Measurements from ENCODE around the gene FHOD3. TPM values are rescaled to one million over a fixed set of nuclear protein-coding genes. Genes with fewer than 3 reads are reported as not detected.

Gene FHOD3
- total RNA-seq, 1 donor from 2014 or later: 347 TPM

DNA sequence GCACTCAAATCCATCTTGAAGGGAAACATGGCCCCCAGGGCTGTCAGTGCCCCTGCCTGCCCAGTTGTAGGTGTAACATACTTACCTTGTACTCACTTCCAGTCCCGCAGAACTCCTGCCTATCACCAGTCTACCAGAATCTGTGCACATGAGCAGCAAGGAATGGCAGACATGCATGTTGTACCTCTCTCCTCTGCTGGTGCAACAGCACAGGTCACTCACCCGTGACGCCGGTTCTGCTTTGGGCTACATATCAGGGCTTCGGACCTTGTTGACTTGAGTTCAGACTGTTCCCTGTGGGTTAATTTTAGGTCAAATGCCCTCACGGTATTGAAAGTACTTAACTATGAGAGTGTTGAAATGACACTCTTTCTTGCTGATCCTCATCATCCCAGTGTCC is 315.6 kb downstream of the FHOD3 start:
- ATAC-seq (peak; percentile 86), DNase-seq (peak; percentile 52)
- intact Hi-C loops (cut with micrococcal nuclease): no loop called here

GRCh38 chr18:36613810-36614209 is 316.3 kb downstream of the FHOD3 start:
- intact Hi-C loops (cut with micrococcal nuclease): no loop called here
- DNase-seq (no peak), ATAC-seq (no peak)

- no peak for DNase-seq
- intact Hi-C loops (cut with micrococcal nuclease): no loop called here
- ATAC-seq: no peak
Observed at GRCh38 chr18:36620788-36621187, 323.3 kb downstream of the FHOD3 start.

GRCh38 chr18:36622610-36623009 is 325.1 kb downstream of the FHOD3 start:
- DNase-seq: no peak
- intact Hi-C loops (cut with micrococcal nuclease): no loop called here

GRCh38 chr18:36623091-36623490 is 325.6 kb downstream of the FHOD3 start:
- no peak for DNase-seq
- ATAC-seq: peak; percentile 10
- intact Hi-C loops (cut with micrococcal nuclease): no loop called here

More at GRCh38 chr18:36622610-36623009, 325.1 kb downstream of the FHOD3 start:
- peak; percentile 42 for ATAC-seq

DNA sequence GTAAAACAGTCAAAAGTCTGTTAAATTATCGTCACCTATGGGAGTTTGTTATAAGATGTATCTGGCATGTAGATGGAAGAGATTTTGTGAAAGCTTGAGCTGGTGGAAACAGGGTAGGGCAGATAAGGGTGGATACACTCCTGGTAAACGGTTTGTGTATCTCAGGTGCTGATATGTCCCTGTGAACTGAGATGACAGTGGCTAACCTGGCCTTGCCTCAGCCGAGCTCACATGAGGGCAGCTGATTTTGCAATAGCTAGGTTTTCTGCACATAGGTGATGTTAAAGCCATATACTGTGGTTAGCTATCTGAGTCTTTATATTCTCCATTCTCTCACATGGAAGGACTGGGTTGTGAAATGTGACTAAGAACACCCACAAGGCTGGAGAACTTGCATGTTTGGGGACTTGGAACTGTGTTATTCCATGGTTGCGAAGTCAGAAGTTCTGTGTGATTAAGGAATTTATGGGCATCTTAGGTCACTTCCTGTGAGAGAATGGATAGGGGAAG is 326.2 kb downstream of the FHOD3 start:
- no peak for ATAC-seq
- intact Hi-C loops (cut with micrococcal nuclease): no loop called here
- DNase-seq: no peak

- DNase-seq (no peak), ATAC-seq (peak; percentile 51)
- intact Hi-C loops (cut with micrococcal nuclease): no loop called here
Observed at GRCh38 chr18:36624451-36625167, 327.1 kb downstream of the FHOD3 start.

DNA sequence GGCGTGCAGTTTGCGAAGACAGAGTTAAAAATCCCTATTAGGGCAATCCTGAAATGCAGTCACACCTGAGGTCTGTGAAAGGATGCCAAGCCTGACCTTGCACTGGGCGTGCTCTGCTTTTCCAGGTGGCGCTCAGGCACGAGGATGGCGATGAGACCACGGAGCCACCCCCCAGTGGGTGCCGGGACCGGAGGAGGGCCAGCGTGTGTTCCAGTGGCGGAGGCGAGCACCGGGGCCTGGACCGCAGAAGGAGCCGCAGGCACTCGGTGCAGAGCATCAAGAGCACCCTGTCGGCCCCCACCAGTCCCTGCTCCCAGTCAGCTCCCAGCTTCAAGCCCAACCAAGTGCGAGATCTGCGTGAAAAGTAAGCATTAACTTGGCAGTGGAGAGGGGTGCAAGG is 327.9 kb downstream of the FHOD3 start:
- ATAC-seq (no peak), DNase-seq (no peak)
- intact Hi-C loops (cut with micrococcal nuclease): no loop called here

DNA sequence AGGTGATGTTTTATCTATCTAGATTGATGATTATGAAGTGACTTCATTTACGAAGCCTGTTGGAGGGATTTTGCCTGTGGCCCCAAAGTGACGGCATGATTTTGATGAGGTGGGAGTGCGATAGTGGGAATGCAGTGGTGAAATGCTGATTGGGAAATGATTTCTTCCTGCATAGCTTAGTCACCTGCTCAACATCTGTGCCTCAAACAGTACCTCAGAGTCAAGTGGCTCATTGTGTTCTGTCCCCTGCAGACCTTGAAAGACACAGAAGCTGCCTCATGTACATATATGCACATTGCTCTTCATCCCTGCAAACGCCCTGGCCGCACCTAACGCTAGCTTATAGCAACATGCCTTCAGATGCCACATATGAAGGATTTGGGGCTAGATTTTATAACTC is 330.1 kb downstream of the FHOD3 start:
- intact Hi-C loops (cut with micrococcal nuclease): no loop called here

GRCh38 chr18:36628435-36629137 is 331.1 kb downstream of the FHOD3 start:
- ATAC-seq (peak; percentile 27), DNase-seq (no peak)
- intact Hi-C loops (cut with micrococcal nuclease): no loop called here

More for the DNA sequence above, 330.1 kb downstream of the FHOD3 start:
- no peak for ATAC-seq
- no peak for DNase-seq

GRCh38 chr18:36629138-36629530 is 331.6 kb downstream of the FHOD3 start:
- ATAC-seq (peak; percentile 76), DNase-seq (peak; percentile 35)
- intact Hi-C loops (cut with micrococcal nuclease): no loop called here

GRCh38 chr18:36629836-36630235 is 332.3 kb downstream of the FHOD3 start:
- ATAC-seq (no peak), DNase-seq (no peak)
- intact Hi-C loops (cut with micrococcal nuclease): no loop called here

DNA sequence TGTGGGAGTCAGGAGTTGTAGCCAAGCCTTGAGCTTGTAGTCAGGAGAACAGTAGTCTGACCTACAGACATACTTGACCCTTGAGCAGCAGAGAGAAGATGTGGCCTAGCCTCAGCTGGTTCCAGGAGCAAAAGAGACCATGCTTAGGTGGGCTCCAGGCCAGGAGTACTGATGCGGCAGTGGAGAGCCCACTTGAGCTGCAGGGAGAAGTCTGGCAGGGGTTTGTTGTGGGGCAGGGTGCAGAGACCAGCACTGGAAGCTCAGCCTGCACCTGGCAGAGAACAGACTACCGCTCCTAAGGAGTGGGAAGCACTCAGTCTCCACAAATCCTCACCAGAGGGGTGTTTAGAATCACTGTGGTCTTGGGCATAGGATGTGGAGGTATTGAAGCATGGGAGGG is 333.4 kb downstream of the FHOD3 start:
- ATAC-seq (peak; percentile 77), DNase-seq (peak; percentile 74)
- intact Hi-C loops (cut with micrococcal nuclease): no loop called here

DNA sequence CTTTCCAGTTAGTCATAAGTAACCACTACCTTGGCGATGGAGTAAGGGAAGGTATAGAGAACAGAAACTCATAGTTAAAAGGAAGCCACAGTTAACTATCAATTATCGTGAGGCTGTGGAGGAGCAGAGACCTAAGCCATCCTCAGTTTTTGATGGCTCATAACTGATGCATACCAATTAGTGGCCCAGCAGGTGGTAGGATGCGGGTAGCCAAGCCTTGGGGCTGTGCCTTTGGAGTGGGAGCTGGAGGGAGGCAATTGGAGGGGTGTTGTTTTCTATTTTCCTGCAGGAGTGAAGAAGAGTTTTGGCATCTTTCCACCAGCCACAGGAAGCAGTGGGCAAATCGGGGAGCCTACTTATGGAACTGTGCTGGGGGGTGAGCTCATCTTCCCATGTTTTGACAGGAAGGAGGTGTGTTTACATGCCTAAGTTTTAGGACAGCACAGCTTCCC is 336.5 kb downstream of the FHOD3 start:
- intact Hi-C loops (cut with micrococcal nuclease): no loop called here
- DNase-seq (no peak), ATAC-seq (no peak)

DNA sequence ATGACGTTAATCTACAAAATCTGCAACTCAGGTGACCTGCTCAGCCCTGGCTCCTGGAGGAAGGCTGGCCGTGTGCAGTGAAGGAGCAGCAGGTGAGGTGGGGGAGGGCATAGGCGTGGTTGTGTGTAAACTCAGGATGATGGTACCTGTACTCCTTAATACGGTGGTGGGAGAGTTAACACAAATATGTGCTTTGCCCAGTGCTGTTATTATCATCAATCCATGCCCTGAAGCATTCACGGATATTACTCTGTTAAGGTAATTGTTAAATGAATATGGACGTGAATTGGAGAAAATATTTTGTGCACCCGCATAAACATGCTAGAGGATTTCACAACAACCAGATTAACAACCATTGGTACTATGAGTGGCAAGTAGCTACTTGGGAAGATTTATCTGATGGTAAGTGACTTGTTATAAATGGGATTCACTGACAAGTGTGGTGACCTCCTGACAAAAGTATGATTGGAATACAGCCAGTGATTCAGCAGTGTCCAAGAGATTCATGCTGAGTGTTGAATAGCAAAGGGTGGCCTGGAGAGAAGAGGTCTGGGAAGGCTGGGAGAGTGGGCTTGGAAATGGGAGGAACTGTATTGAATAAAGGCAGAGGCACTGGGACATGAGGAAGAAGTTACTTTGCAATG is 337.2 kb downstream of the FHOD3 start:
- intact Hi-C loops (cut with micrococcal nuclease): no loop called here
- ATAC-seq: no peak
- DNase-seq: no peak

GRCh38 chr18:36635414-36636096 is 338.0 kb downstream of the FHOD3 start:
- intact Hi-C loops (cut with micrococcal nuclease): no loop called here
- no peak for DNase-seq
- no peak for ATAC-seq

DNA sequence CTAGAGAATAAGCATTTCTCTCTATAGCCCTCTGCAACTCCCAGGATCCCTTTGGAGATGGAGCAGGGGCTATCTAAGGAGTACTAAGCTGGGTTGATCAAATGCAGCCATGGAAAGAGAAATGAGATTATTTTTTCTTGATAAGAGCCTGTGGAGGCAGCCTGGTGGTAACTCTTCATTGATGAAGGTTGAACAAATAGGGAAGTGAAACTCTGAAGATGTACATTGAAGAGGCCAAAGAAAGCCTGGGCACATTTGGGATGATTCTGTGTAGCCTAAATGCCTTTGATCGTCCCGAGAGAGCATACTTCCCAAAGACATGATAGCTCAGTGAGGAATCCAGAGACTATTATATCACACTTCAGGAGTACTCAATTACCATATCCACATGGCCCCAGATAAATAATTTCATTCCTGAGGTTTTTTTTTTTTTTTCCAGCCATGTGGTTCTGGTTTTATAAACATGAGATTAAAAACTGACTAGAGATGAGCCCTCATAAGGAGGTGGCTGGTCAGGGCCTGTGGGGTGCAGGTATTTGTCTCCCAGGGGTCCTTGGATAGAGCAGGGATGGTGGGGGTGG is 338.8 kb downstream of the FHOD3 start:
- DNase-seq (no peak), ATAC-seq (no peak)
- intact Hi-C loops (cut with micrococcal nuclease): no loop called here

GRCh38 chr18:36638224-36638623 is 340.7 kb downstream of the FHOD3 start:
- intact Hi-C loops (cut with micrococcal nuclease): no loop called here
- ATAC-seq: no peak
- DNase-seq: no peak
